HG03342 (cell line): ENCODE results near the gene GARIN6.
"Not testable (repeated sequence)": the region's sequence is repeated elsewhere in the genome, so short reads cannot be mapped to it uniquely, and the experiment has no call there.

Experiments
- ATAC-seq: cut with Tn5 transposase; IDR thresholded peaks from one replicate; pipeline ENCODE4 v1.9.1; 2021; ENCODE audit warnings: mild to moderate bottlenecking, moderate library complexity; ENCODE audit not compliant: unreplicated experiment

GARIN6 gene

DNA sequence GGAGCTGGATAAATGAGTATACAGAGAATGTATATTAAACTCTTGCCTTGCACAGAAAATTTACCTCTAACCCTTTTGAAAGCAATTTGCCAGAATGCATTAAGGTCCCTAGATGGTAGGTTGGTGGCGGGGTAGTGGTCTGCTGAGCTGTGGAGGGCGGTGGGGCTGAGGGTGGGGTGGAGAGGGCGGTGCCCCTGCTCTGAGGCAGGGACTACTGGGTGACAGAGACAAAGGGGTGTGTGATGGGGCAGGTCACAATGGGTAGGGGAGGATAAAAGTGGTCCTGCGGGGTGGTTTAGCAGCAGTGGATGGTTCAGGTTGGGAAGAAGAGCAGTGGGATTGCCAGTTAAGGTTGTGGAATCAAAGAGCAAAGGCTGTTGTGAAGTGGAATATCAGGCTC lies at the start of gene GARIN6:
Gene GARIN6 (plus strand): TSS at position 301 of the 400 bp plus-strand sequence. CDS start 422 bp downstream, outside the sequence.
- no peak for ATAC-seq

DNA sequence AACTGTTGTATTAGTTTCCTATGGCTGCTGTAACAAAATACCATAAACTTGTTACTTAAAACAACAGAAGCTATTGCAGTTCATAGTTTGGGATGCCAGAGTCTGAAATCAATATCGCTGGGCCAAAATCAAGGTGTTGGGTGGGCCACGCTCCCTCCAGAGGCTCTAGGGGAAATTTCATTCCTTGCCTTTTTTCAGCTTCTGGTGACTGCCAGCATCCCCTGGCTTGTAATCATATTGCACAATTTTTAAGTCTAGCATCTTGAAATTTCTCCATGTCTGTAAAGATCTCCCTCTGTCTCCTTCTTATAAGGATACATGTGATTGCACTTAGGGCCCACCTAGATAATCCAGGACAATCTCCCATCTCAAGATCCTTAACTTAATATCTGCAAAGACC lies 48.8 kb upstream of the GARIN6 start:
- no peak for ATAC-seq

DNA sequence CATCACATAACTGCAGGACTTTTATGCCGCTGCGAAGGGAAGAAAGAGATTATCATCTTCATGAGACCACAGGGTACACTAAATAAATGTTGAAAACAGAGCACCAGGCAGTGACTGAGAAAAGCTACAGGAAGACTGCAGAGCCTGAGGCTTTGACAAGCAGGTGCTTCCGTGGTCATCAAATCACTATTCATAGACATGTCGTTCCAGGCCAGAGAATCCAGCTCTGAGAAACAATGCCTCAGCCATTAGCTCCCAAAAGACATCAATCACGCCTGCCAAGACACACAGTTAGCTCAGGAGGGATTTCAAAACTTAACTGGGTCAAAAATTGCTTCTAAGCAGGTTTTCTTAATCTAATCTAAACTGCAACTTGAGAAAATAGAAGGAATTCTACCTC lies 47.2 kb upstream of the GARIN6 start:
- peak; percentile 94 for ATAC-seq

DNA sequence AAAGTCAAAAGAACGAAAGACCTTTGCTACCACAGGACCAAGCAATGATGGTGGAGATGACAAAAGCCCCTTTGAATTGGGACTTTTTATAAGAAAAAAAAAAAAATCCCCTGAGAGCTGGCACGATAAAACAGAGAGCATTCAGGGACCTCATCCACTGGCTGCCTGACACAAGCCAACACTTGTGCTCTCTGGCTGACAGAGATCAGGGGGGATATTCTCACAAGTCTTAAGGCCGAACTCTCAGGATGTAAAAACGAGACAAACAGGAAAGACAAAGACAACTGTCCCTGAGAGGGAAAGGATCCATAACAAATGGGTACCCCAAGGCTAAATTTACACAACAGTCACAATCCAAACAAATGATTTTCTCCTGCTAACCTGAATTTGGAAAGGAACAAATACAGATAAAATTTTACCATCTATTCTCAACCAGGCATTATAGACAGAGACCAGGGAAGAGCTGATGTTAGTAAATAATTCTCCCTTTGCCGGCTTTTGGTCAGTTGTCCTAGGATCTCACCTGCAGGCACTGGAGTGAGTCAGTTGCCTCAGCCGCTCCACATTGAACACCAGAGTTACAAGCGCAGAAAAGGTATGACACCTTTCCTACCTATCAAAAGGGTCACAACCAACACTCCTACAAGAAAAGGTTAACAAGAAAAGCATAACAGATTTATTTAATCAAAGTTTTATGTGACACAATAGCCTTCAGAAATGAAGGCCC lies 37.9 kb upstream of the GARIN6 start:
- no peak for ATAC-seq

DNA sequence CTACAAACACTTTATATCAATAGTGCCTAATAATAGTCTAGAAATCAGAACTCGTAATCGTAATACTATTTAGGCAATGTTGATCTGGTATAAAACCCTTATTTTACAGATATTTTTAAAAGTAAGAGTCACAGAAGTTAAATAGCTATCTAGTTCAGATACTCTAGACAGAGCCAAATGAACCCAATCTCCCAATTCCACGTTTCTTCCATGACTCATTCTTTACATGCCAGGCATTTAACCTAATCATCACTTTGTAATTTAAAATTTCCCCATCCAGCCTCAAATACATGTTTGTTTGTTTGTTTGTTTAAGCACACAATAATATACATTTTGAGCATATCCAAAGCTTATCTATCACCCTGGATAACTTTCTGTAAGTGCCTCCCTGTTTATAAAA lies 36.4 kb upstream of the GARIN6 start:
- no peak for ATAC-seq

DNA sequence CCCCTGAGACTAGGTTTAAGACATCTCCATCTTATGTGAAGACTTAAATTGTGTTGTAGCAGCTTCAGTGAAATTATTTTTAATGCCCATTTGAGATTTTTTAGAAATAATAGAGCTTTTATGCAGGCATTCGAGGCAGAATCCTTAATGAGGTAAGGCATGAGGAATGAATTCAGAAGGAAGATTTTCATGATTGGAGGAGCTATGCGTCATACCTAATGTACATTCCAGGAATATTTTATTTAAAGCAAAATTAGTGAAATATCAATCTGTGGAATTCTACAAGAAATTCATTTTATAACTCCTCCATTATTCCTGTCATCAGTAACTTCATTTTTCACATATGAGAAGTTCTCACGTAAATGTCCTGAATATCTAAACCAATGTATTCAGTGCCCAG lies 36.0 kb upstream of the GARIN6 start:
- no peak for ATAC-seq

DNA sequence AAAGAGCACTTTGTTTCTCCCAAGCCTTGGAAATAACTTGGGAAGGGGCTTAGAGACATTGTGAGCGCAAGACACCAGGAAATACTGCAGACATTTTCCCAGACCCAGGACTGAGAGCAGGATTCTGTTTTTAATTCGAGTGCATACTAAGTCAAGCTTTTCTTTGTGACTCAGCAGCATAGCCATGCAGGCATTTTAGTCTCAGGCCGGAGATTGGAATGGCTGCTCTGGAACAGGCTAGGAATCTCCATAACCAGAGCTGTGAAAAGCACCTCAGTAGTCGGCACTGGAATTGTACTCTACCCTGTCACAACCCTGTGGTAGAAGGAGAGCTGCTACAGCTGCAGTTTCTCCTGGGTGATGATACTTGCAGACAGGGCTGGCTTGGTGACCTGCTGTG lies 28.9 kb upstream of the GARIN6 start:
- no peak for ATAC-seq

DNA sequence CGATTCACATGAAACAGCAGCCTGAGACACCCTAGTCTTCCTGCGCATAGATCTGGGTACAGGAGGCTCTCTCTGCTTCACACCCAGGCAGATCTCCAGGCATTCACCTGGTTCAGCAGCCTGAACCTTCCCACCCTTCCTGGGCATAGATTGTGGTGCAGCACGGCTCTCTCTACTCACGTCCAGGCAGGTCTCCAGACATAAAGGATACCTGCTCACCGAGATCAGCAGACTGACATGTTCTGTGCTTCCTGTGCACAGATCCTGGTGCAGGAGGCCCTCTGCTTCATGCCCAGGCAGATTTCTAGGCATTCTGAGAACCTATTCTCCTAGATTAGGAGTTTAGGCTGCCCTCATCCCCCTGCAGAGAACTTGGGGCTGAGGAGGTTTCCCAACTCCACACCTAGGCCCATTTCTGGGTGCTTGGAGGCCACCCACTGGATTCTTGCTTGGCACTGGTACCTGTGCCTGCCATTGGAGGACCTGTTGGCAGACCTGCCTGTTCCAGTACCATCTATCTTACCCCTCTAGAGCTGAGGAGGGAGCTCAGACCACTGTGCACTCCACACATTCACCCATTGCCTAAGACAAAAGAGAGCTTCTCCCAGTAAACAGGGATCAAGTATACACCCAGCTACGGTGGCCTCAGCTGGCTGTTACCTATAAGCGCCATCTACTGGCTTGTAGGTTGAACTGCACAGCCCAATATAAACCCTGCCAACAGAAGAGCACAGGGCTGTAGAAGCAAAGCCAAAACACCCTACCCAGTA lies 28.0 kb upstream of the GARIN6 start:
- ATAC-seq = peak; percentile 97

DNA sequence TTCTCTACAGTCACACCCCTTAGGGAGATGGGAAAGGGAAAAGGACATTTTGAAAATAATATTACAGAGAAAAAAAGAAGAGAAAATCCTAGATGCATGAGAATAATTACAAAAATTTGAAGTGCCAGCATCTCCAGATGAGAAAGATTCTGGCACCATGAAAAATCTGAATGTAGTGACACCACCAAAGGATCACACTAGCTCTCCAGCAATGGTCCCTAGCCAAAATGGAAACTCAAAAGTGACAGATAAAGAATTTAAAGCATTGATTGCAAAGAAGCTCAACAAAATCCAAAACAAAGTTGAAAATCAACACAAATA lies 27.4 kb upstream of the GARIN6 start:
- no peak for ATAC-seq

DNA sequence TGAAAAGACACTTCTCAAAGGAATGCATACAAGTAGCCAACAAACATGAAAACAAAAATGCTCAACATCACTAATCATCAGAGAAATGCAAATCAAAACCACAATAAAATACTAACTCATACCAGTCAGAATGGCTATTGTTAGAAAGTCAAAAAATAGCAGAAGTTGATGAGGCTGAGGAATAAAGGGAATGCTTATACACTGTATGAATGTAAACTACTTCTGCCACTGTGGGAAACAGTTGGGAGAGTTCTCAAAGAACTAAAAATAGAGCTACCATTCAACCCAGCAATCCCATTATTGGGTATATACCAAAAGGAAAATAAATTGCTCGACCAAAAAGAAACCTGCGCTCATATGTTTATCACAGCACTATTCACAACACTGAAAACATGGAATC lies 23.0 kb upstream of the GARIN6 start:
- ATAC-seq = not testable (repeated sequence)

DNA sequence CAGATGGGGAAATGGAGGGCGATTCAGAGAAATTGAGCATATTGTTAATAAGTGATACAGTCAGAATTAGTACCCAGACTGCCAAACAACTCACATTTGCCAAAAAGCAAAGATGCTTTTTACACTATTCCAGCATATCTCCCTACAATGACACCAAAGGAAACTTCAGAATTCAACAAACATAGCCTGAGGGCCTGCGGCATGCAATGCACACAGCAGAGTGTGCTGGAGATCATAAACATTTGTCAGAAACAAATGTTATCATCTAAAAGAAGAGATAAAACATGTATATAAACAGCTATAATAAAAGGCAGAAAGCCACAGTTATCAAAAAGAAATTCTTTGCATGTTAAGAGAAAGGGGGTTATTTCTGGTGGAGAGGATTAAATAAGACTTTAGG lies 20.1 kb upstream of the GARIN6 start:
- ATAC-seq = no peak

DNA sequence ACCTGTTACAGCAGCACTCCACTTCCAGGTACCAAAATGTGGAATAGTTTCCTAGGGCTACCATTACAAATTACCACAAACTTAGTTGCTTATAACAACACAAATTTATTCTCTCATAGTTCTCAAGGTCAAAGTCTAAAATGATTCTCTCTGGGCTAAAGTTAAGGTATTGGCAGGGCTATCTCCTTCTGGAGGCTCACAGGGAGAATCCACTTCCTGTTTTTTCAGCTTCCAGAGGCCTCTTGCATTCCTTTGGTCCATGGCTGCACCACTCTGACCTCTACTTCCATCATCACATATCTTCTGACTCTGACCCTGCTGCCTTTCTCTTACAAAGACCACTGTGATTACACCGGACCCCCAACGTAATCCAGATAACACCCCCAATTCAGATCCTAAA lies 2.9 kb upstream of the GARIN6 start:
- no peak for ATAC-seq

DNA sequence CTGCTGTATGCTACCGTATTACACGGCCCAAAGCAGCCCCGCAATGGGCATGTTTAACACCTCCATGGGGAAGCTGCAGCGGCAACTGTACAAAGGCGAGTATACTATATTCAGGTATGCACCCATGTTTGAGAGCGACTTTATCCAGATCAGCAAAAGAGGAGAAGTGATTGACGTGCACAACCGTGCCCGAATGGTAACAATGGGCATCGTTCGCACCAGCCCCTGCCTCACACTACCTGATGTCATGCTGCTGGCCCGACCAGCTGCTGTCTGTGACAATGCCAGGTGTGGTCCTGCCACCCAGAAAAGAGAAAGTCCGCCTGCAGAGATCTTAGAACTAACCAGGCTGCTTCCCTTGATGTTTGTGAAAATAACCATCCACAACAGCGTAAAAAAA lies 630 bp downstream of the GARIN6 start:
- no peak for ATAC-seq

DNA sequence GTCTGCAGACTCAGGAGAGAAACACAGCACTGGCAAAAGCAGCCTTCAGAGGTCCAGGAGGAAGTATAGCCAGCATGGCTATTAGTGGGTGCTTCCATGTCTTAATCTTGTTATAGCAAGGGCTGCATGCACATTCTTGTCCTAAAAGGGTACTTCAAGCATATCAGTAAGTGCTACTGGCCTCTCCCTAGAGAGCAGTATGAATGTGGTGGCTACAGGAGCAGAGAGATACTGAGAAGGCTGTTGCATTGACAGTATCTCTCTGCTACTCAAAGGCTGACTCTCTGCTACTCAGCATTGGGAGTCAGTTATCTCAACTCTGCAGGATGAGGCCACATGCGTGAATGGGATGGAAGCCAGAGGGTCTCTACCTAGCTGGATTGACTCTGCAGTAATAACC lies 2.0 kb downstream of the GARIN6 start:
- ATAC-seq = no peak

DNA sequence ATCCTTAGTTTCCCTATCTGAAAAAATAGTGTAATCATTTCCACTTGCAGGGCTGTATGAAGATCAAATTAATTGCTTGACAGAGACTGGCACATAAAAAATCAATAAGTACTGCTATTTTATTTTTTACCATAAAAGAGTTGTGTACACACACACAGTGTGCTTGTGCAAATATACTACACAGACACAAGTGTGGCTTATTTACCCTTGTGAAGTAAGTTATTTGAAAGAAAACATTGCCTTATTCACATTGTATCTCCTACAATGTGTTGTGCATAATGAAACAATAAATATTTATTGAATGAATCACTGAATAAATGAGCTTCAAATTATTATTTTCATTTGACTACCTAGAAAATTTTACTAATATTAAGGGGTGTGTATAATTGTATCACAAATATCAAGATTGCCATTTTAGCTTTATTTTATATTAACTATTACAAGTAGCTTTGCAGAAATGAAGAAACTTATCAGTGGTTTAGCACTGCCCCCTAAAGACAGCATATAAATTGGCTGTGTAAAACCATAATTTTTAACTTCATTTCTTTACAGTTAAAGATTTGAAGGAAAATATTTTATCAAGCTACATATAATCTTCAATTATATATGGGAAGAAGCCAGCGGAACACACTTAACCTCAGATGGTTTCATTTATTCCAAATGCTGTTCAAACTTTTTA lies 11.3 kb downstream of the GARIN6 start:
- no peak for ATAC-seq

DNA sequence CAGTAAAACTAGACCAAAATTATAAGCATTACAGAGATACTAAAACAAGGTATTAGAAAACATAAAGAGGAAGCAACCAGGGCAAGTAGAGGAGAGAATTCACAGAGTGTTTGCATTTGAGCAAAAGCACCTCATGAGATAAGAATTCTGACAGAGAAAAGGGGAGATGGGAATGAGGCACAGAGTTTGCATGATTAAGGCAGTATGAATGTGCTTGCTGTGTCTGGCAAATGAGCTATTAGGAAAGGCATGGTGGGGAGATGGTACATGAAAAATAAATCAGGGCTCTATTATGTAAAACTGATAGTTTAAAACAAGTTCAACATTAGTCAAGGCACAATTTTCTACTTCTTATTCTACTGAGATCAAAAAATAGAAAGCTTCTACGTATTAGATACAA lies 23.1 kb downstream of the GARIN6 start:
- no peak for ATAC-seq

DNA sequence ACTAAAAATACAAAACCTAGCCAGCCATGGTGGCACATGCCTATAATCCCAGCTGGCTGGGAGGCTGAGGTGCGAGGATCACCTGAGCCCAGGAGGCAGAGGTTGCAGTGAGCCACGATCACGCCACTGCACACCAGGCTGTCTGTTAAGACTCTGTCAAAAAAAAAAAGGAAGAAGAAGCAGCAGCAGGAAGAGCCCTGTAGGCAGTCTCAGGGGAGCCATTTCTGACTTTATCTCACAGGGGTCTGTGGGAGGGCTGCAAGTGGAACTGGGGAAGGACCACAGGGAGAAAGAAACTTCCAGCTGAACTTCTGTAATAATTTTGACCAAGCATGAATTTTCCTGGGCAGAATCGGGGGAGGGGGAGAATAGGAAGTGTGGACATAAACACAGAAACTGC lies 32.7 kb downstream of the GARIN6 start:
- no peak for ATAC-seq

DNA sequence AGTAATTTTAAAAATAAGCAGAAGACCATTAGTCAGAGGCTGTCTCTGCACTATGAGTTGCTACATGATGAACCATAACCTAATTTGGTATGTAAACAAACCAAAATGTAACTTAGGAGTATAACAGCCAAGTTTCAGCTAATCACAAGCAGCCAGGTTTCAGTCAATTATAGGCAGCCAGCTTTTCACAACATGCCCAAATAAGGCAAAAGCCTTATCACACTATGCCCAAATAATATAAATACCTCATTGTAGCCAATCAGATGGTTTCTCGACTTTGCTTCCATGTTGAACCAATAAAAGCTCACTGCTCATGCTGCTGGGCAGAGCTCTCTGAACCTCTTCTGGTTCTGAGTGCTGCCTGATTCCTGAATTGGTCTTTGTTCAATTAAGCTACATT lies 38.6 kb downstream of the GARIN6 start:
- no peak for ATAC-seq

DNA sequence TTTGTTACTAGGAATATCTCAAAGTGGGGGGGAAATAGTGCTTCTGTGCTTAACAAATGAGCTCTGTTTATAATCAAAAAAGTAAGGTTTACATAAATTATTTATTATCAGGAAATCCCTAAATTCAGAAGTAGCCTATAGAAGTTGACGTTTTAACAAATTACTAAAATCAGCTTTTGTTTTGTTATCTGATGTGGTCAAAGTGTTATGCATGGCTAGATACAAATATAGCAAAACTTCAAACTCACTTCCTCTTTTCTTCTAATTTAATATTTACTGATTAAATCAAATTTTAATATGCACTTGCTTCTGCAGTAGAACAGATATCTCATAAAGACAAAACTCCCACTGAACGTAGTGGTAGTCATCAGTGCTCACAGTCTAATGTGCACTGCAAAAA lies 47.5 kb downstream of the GARIN6 start:
- ATAC-seq = no peak
